GM21367 (cell line): ENCODE measurements around the gene B9D2.
A peak's percentile ranks its signal among the peaks of the same experiment; 100 is the strongest.
"Not testable (repeated sequence)": the region's sequence is repeated elsewhere in the genome, so short reads cannot be mapped to it uniquely, and the experiment has no call there.

Experiments used
- ATAC-seq: cut with Tn5 transposase; IDR thresholded peaks from one replicate; pipeline ENCODE4 v1.9.1; 2021; ENCODE audit not compliant: unreplicated experiment

B9D2 gene

GRCh38 chr19:41363753-41364523, at the start of gene B9D2:
Gene B9D2, minus strand, starts transcription at chr19:41364149. Its CDS starts 630 bp downstream, at chr19:41363519.
- ATAC-seq = peak; percentile 71

- ATAC-seq = no peak
Measured at GRCh38 chr19:41412953-41413352, 49.0 kb upstream of the B9D2 start.

- ATAC-seq = no peak
Measured at GRCh38 chr19:41411968-41412265, 48.0 kb upstream of the B9D2 start.

- ATAC-seq = no peak
Measured at GRCh38 chr19:41411100-41411967, 47.4 kb upstream of the B9D2 start.

- ATAC-seq = no peak
Measured at GRCh38 chr19:41410336-41411054, 46.5 kb upstream of the B9D2 start.

- no peak for ATAC-seq
Measured at GRCh38 chr19:41409288-41409687, 45.3 kb upstream of the B9D2 start.

GRCh38 chr19:41408846-41409245, 44.9 kb upstream of the B9D2 start:
- not testable (repeated sequence) for ATAC-seq

GRCh38 chr19:41408256-41408655, 44.3 kb upstream of the B9D2 start:
- ATAC-seq = no peak

- no peak for ATAC-seq
Measured at GRCh38 chr19:41407271-41407670, 43.3 kb upstream of the B9D2 start.

GRCh38 chr19:41405776-41406175, 41.8 kb upstream of the B9D2 start:
- ATAC-seq = no peak

GRCh38 chr19:41403181-41403970, 39.4 kb upstream of the B9D2 start:
- no peak for ATAC-seq

GRCh38 chr19:41402010-41402409, 38.1 kb upstream of the B9D2 start:
- no peak for ATAC-seq

- ATAC-seq = no peak
Measured at GRCh38 chr19:41401483-41401882, 37.5 kb upstream of the B9D2 start.

GRCh38 chr19:41399525-41399924, 35.6 kb upstream of the B9D2 start:
- no peak for ATAC-seq

GRCh38 chr19:41399091-41399490, 35.1 kb upstream of the B9D2 start:
- ATAC-seq = no peak

- ATAC-seq = no peak
Measured at GRCh38 chr19:41398598-41398997, 34.6 kb upstream of the B9D2 start.

GRCh38 chr19:41398050-41398418, 34.1 kb upstream of the B9D2 start:
- no peak for ATAC-seq

GRCh38 chr19:41397086-41398049, 33.4 kb upstream of the B9D2 start, which contains the start of the genes BCKDHA and EXOSC5:
Gene BCKDHA, plus strand, starts transcription at chr19:41397818. Its CDS starts 10 bp downstream, at chr19:41397828.
Gene EXOSC5, minus strand, starts transcription at chr19:41397359. Its CDS starts 31 bp downstream, at chr19:41397328.
- ATAC-seq = peak; percentile 62

- ATAC-seq = no peak
Measured at GRCh38 chr19:41395355-41395754, 31.4 kb upstream of the B9D2 start.

GRCh38 chr19:41392775-41393174, 28.8 kb upstream of the B9D2 start:
- no peak for ATAC-seq
